Testis (tissue), 3 donors: ENCODE data around the gene CD163L1. TPM values are rescaled to one million over a fixed set of nuclear protein-coding genes. Genes with fewer than 3 reads are reported as not detected.
"Not testable (repeated sequence)": the region's sequence is repeated elsewhere in the genome, so short reads cannot be mapped to it uniquely, and the experiment has no call there.

Experiments
- DNase-seq: peaks from one replicate; pipeline ENCODE4 v3.0.0-alpha.2; 2019
- H3K27ac ChIP-seq, 2 donors: fragments of 200-600 bp; sonication (generic); one replicate each; pipeline ENCODE4 v1.5.1; 2019
- H3K27me3 ChIP-seq: fragments of 200-600 bp; sonication (generic); one replicate; pipeline ENCODE4 v1.5.1; 2019
- H3K36me3 ChIP-seq: fragments of 200-600 bp; sonication (generic); one replicate; pipeline ENCODE4 v1.5.1; 2017; ENCODE audit warnings: low read depth; ENCODE audit errors: missing control alignments
- H3K4me1 ChIP-seq: fragments of 200-600 bp; sonication (generic); one replicate; pipeline ENCODE4 v1.5.1; 2019
- H3K4me3 ChIP-seq, 2 donors: fragments of 200-600 bp; sonication (generic); one replicate each; pipeline ENCODE4 v1.5.1; 2017 to 2019
- H3K9me3 ChIP-seq: fragments of 200-600 bp; sonication (generic); one replicate; pipeline ENCODE4 v1.5.1; 2017
- POLR2A ChIP-seq: fragments of 450-650 bp; IDR thresholded peaks from one replicate; pipeline ENCODE4 v1.6.1; 2017; ENCODE audit warnings: antibody characterized with exemption, mild to moderate bottlenecking, moderate library complexity
- WGBS, 2 donors: methylation state at CpG; one replicate each; pipeline ENCODE4 v1.1.5; 2018; 5-methylcytosine and 5-hydroxymethylcytosine counted together
- intact Hi-C: fragments of 100-400 bp; cut with DNase I; formaldehyde crosslinking; loops from one replicate; pipeline ENCODE4 v1.15.1; 2023; ENCODE audit warnings: low total_unique reads
- polyA plus RNA-seq: library from polyadenylated mRNA; stranded (reverse); fragments of 350-450 nt; fragmentation: Illumina TruSeq; extraction: RNeasy Lipid Tissue Mini Kit (QIAGEN cat#74804); gene quantifications from one replicate; pipeline ENCODE4 v1.2.3, GENCODE V29; 2014; ENCODE audit warnings: low read depth, low replicate concordance; ENCODE audit not compliant: insufficient read depth
- total RNA-seq, 2 donors: library from RNA; depleted of rRNA; stranded (reverse); fragments of >200 nt; gene quantifications; one replicate each; pipeline ENCODE4 v1.2.3, GENCODE V29; 2016
- TF ChIP-seq, protein P1 (sequence below), 3 experiments: fragments of 450-650 bp in 2 of 3; fragments of 200-600 bp in 1 of 3; sonication (generic) in 1 of 3; IDR thresholded peaks; one replicate each; pipeline ENCODE4 v1.5.1; 2016 to 2019; ENCODE audit warnings: antibody characterized with exemption in 3 of 3, mild to moderate bottlenecking in 2 of 3, moderate library complexity in 1 of 3

CD163L1 gene
- total and polyA plus RNA-seq, 3 donors from 2014 or later, result 8.8 to 24.6 (median 14.1) TPM

DNA sequence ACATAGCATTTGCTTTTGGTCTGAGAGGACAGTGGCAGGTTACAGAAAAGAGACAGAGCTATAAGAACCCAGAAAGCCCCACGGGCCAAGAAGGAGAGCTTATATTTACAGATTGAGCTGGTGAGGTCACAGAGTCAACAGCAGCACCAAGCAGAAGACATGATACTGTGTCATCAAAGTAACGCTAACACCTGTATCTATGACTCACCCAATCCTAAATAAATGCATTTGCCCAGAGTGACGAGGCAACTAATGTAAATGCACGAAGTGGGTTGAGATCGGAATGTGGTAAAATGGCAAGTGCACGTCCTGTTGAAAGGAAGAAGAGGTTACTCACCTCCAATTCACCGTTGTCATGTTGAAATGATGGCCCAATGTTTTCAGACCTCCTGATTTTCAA is 6.7 kb upstream of the CD163L1 start:
- TF ChIP-seq, protein P1, sequence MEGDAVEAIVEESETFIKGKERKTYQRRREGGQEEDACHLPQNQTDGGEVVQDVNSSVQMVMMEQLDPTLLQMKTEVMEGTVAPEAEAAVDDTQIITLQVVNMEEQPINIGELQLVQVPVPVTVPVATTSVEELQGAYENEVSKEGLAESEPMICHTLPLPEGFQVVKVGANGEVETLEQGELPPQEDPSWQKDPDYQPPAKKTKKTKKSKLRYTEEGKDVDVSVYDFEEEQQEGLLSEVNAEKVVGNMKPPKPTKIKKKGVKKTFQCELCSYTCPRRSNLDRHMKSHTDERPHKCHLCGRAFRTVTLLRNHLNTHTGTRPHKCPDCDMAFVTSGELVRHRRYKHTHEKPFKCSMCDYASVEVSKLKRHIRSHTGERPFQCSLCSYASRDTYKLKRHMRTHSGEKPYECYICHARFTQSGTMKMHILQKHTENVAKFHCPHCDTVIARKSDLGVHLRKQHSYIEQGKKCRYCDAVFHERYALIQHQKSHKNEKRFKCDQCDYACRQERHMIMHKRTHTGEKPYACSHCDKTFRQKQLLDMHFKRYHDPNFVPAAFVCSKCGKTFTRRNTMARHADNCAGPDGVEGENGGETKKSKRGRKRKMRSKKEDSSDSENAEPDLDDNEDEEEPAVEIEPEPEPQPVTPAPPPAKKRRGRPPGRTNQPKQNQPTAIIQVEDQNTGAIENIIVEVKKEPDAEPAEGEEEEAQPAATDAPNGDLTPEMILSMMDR (IDR thresholded peaks at IDR 0.05), result no peak
- TF ChIP-seq POLR2A, result no peak
- Histone ChIP-seq H3K36me3 (no peaks in the 10 kb centered on the region), H3K4me3 (no peak overlapping the region), H3K27me3 (no peaks in the 10 kb centered on the region), H3K27ac (no peak overlapping the region), H3K4me1 (no peaks in the 10 kb centered on the region), H3K9me3 (no peaks in the 10 kb centered on the region)
- WGBS, 2 donors, result 82 to 87% methylated on average over 7 of the region's 7 CpGs
- DNase-seq, result no peak
- intact Hi-C loops, result no loop called here

DNA sequence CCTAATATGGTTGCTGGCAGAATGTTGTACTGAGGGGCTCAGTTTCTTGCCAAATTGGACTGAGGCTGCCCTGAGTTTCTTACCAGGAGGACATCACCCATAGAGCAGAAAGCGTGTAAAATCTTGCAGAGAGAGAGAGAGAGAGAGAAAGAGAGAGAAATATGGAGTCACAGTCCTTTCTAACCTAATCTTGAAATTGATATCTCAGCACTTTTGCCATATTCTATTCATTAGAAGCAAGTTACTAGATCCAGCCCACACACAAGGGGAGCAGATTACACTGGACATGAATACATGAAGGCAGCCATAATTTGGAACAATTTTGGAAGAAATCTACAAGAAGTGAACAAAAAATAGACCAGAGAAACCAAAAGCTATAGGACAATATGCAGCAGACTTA is 4.1 kb upstream of the CD163L1 start:
- no peak for DNase-seq
- Histone ChIP-seq H3K27me3 (no peaks in the 10 kb centered on the region), H3K4me3 (no peak overlapping the region), H3K9me3 (no peaks in the 10 kb centered on the region), H3K4me1 (no peaks in the 10 kb centered on the region), H3K27ac (no peak overlapping the region), H3K36me3 (no peaks in the 10 kb centered on the region)
- 86 to 100% methylated on average over 1 of the region's 1 CpG for WGBS, 2 donors
- intact Hi-C loops, result no loop called here
- TF ChIP-seq POLR2A, result no peak
- TF ChIP-seq, protein P1 (IDR thresholded peaks at IDR 0.05), result no peak

DNA sequence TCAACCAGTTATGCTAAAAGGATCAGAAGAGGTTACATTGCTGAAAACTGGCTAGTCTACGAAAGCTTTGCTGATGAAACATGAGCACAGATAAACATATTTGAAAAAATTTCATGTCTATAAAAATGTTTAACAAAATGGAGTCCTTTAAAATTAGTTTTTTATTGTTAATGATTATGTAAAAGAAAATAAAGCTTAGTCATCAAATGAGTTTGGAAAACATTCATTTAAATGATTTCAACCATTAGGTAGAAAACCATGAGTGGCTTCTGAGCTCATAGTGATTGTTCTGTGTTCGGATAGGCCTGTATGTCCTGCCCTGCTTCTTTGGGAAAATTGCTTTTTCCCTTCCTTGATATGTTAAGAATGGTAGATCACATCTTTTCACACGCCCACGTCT is 584 bp upstream of the CD163L1 start:
- no peak for DNase-seq
- Histone ChIP-seq H3K36me3 (no peaks in the 10 kb centered on the region), H3K4me1 (no peaks in the 10 kb centered on the region), H3K27ac (no peak overlapping the region), H3K4me3 (no peak overlapping the region), H3K9me3 (no peaks in the 10 kb centered on the region), H3K27me3 (no peaks in the 10 kb centered on the region)
- intact Hi-C loops, result no loop called here
- TF ChIP-seq, protein P1 (IDR thresholded peaks at IDR 0.05), result no peak
- TF ChIP-seq POLR2A, result no peak
- WGBS, 2 donors, result 80 to 87% methylated on average over 4 of the region's 4 CpGs

DNA sequence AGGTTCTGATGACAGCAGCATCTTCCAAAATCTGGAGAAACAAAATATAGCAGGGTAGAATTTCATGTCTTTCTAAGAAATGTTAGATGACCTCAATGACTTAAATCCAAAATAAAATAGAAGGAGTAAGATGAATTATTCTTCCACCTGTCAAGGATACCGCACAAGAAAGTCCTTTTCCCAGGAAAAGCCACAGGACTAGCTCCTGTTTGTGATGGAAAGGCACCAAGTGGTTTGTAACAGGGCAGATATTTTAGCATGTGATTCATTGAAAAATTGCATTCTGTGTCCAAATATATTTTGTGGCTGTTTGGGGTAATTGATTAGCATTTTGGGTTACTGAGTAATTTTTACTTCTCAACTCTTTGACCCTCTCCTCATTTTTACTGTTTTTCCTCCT is 2.7 kb downstream of the CD163L1 start:
- 71 to 85% methylated on average over 1 of the region's 1 CpG for WGBS, 2 donors
- no peaks in the 10 kb centered on the region for H3K4me1 ChIP-seq
- intact Hi-C loops, result no loop called here
- no peaks in the 10 kb centered on the region for H3K27me3 ChIP-seq
- H3K9me3 ChIP-seq, result no peaks in the 10 kb centered on the region
- no peak overlapping the region for H3K4me3 ChIP-seq
- no peak overlapping the region for H3K27ac ChIP-seq
- TF ChIP-seq POLR2A, result no peak
- TF ChIP-seq, protein P1 (IDR thresholded peaks at IDR 0.05), result no peak
- no peaks in the 10 kb centered on the region for H3K36me3 ChIP-seq
- no peak for DNase-seq

DNA sequence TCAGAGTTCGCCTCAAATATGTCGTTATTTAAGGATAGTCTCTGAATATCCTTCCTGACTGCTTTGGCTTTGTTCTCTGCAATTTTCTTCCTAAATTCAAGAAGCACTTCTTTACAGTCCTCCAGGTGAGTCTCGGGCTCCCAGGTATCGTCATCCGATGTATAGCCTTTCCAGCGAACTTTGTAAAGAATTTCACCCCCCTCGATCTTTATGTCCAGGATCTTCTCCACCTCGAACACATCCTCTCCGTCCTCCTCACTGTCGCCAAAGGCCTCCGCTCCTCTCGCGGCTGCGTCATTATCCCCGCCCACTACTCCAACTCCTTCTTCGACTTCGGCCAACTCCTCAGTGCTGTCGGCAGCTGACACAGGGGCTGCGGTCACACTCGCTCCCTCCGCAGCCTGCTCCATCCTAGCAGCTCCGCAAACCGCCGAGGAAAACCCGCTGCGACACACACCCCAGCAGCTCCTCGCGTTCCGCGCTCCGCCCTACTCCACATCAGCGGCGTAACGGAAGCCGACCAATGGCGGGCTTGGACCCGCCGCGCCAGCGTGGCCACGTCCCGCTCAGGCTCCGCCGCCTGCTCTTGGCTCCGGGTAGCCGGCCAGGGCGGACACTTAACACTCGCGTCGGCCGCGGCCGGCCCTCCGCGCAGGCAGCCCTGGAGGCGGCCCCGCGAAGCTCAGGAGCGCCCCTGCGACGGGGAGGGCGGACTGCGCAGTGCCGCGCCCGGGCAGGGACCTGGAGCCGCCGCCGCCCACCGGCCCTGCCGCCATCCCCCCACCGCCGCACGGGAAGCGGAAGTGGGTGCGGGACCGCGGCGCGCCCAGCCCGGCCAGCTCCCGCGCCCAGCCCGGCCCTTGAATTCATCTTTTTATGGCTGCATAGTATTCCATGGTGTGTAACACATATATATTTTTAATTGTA is 4.1 kb downstream of the CD163L1 start:
- Histone ChIP-seq H3K4me3 (peak overlapping the region; percentile 55 to 66), H3K27ac (peak overlapping the region; percentile 80 to 82), H3K4me1 (no peaks in the 10 kb centered on the region), H3K27me3 (no peaks in the 10 kb centered on the region), H3K36me3 (no peaks in the 10 kb centered on the region), H3K9me3 (no peaks in the 10 kb centered on the region)
- intact Hi-C loops, result no loop called here
- no peak for TF ChIP-seq POLR2A
- TF ChIP-seq, protein P1 (IDR thresholded peaks at IDR 0.05), result no peak
- 9 to 14% methylated on average over 47 of the region's 84 CpGs for WGBS, 2 donors
- DNase-seq, result peak; percentile 75

DNA sequence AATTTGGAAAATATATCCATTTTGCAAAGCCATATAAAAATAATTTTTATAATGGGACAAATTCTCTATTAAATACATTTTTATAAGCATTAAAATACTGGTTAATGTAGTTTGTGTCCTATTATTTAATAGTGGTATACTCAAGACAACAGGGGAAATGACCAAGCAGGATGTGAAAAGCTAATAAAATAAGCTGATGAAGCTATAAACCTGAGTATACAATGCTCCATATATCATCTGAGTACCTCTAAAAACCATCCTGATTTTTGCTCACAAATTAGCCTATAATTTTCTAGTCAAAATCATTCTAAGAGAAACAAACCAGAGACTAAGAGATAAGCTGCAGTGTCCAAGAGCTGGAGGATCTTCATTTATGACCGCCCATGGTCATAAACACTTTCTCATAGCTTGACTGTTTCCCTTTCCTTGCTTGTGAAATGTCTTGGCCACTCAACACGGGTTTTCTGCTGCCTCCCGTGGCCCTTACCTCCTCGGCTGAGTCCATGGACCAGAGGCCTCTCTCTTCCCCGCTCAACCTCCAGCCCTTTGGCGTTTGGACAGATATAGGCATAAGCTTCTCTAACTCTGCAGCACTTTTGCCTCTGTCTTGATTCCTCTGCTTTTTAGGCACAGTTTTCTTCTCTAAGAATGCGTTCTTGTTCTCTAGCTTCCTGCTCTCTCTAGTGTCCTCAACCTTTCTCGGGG is 5.5 kb downstream of the CD163L1 start:
- WGBS, 2 donors, result 57 to 67% methylated on average over 8 of the region's 8 CpGs
- H3K9me3 ChIP-seq, intact Hi-C loops: not testable (repeated sequence)

DNA sequence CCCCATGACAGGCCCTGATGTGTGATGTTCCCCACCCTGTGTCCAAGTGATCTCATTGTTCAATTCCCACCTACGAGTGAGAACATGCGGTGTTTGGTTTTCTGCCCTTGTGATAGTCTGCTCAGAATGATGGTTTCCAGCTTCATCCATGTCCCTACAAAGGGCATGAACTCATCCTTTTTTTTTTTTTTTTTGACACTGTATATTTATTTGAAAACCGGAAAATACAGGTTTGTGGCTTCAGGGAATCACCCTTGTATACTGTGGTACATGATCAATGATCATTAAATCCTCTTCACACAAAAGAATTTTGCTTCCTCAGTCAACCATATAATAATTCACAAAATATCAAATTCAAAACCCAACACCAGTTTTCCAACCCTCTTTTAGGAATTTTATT is 6.5 kb downstream of the CD163L1 start:
- H3K9me3 ChIP-seq, H3K27ac ChIP-seq, DNase-seq, H3K4me1 ChIP-seq, H3K36me3 ChIP-seq, H3K27me3 ChIP-seq, H3K4me3 ChIP-seq, intact Hi-C loops: not testable (repeated sequence)
- WGBS, 2 donors, result 73 to 82% methylated on average over 3 of the region's 3 CpGs

More for the DNA sequence above, 5.5 kb downstream of the CD163L1 start:
- H3K36me3 ChIP-seq, DNase-seq, H3K27ac ChIP-seq, H3K4me3 ChIP-seq, H3K4me1 ChIP-seq, H3K27me3 ChIP-seq: not testable (repeated sequence)
